Panc1 (cell line): ENCODE results near the gene RALGPS1. TPM values are rescaled to one million over a fixed set of nuclear protein-coding genes. Genes with fewer than 3 reads are reported as not detected.

Source experiments
- ATAC-seq: fragments of 200-7000 bp; cut with Tn5 transposase; 2 replicates; pipeline ENCODE4 v1.9.1; 2020; ENCODE audit warnings: mild to moderate bottlenecking, moderate library complexity
- BruUV-seq: library from RNA; stranded (reverse); fragments of 400-500 nt; replicated peaks from 2 replicates; lab custom pipeline; 2021; lab: Mats Ljungman, UMichigan
- CTCF ChIA-PET: fragments of 300-600 bp; sonication (Branson Sonifier 250); formaldehyde crosslinking; loops from one replicate; lab custom pipeline; 2022; ENCODE audit warnings: antibody characterized with exemption; lab: Charles Lee
- POLR2A ChIA-PET: fragments of 300-600 bp; sonication (Branson Sonifier 250); formaldehyde crosslinking; loops from one replicate; lab custom pipeline; 2022; ENCODE audit warnings: antibody characterized with exemption; lab: Charles Lee
- DNase-seq: peaks from one replicate; pipeline ENCODE4 v3.0.0-alpha.2; 2010; ENCODE audit warnings: low read depth, low spot score
- H3K27ac ChIP-seq: 2 replicates; pipeline ENCODE4 v1.5.1; 2011; ENCODE audit warnings: mild to moderate bottlenecking, low read length, inconsistent platforms
- H3K27me3 ChIP-seq: fragments of 200-500 bp; sonication (Bioruptor generic); 2 replicates; pipeline ENCODE4 v1.6.0; 2014; ENCODE audit warnings: low read length, inconsistent platforms; ENCODE audit not compliant: control insufficient read depth, insufficient read depth
- H3K36me3 ChIP-seq: fragments of 200-500 bp; sonication (Bioruptor generic); 2 replicates; pipeline ENCODE4 v1.5.1; 2014; ENCODE audit warnings: inconsistent platforms, mild to moderate bottlenecking, low read length, moderate library complexity; ENCODE audit not compliant: control insufficient read depth, insufficient read depth
- H3K4me1 ChIP-seq: 2 replicates; pipeline ENCODE4 v1.5.1; 2011; ENCODE audit warnings: inconsistent platforms, mild to moderate bottlenecking, low read length, moderate library complexity; ENCODE audit not compliant: control insufficient read depth, insufficient read depth
- H3K4me3 ChIP-seq, 2 experiments: 2 replicates each; pipeline ENCODE4 v1.5.1; 2011 to 2012; ENCODE audit warnings: low read depth in 2 of 2, low read length in 2 of 2, mild to moderate bottlenecking in 2 of 2, inconsistent platforms in 1 of 2, moderate library complexity in 1 of 2
- H3K9me3 ChIP-seq: fragments of 200-500 bp; sonication (Bioruptor generic); 2 replicates; pipeline ENCODE4 v1.5.1; 2014; ENCODE audit warnings: low read depth, mild to moderate bottlenecking, inconsistent platforms, low read length, moderate library complexity; ENCODE audit not compliant: control insufficient read depth, insufficient read depth
- CTCF ChIP-seq: fragments of 450-650 bp; IDR thresholded peaks from 2 replicates; pipeline ENCODE4 v1.5.1; 2017; ENCODE audit warnings: mild to moderate bottlenecking
- POLR2AphosphoS5 ChIP-seq: IDR thresholded peaks from 2 replicates; pipeline ENCODE4 v1.6.1; 2012; ENCODE audit warnings: mild to moderate bottlenecking, low read depth, low read length, moderate library complexity
- SIN3A ChIP-seq: IDR thresholded peaks from 2 replicates; pipeline ENCODE4 v1.6.1; 2012; ENCODE audit warnings: low read depth, mild to moderate bottlenecking, low read length, moderate library complexity, borderline replicate concordance; ENCODE audit not compliant: insufficient read depth
- TCF7L2 ChIP-seq: IDR thresholded peaks from 2 replicates; pipeline ENCODE4 v1.6.1; 2011; ENCODE audit warnings: mild to moderate bottlenecking, low read depth, low read length, inconsistent platforms
- in situ Hi-C: cut with HindIII; loops from 2 replicates; pipeline ENCODE4 v1.10.0; 2016; ENCODE audit warnings: low sequenced_read_pairs, low pct_unique_long_range_greater_than_20kb
- intact Hi-C: fragments of 100-400 bp; cut with micrococcal nuclease; formaldehyde crosslinking; loops from one replicate; pipeline ENCODE4 v1.10.0; 2022; ENCODE audit not compliant: unreplicated experiment
- total RNA-seq: library from RNA; stranded (reverse); gene quantifications from one replicate; pipeline ENCODE4 v1.2.1, GENCODE V29; 2021; ENCODE audit not compliant: unreplicated experiment
- TF ChIP-seq, protein P1 (sequence below), 2 experiments: IDR thresholded peaks; 2 replicates each; pipeline ENCODE4 v1.6.1; 2011 to 2012; ENCODE audit warnings: low read depth in 2 of 2, control low read depth in 1 of 2, low read length in 1 of 2, mild to moderate bottlenecking in 1 of 2, moderate library complexity in 1 of 2; ENCODE audit not compliant: insufficient read depth in 1 of 2

The RALGPS1 gene
- total RNA-seq, 1 experiment from 2014 or later = 7.2 TPM

GRCh38 chr9:127051881-127052595, 137.5 kb downstream of the RALGPS1 start:
- no peaks in the 10 kb centered on the region for H3K36me3 ChIP-seq
- intact Hi-C loops (no loop called here), in situ Hi-C loops (no loop called here)
- POLR2A ChIA-PET = no interaction called here
- H3K27ac ChIP-seq = no peak overlapping the region
- CTCF ChIA-PET = no interaction called here
- H3K27me3 ChIP-seq = no peaks in the 10 kb centered on the region
- DNase-seq = no peak
- H3K4me3 ChIP-seq = no peak overlapping the region
- TF ChIP-seq SIN3A = no peak
- TF ChIP-seq, protein P1, sequence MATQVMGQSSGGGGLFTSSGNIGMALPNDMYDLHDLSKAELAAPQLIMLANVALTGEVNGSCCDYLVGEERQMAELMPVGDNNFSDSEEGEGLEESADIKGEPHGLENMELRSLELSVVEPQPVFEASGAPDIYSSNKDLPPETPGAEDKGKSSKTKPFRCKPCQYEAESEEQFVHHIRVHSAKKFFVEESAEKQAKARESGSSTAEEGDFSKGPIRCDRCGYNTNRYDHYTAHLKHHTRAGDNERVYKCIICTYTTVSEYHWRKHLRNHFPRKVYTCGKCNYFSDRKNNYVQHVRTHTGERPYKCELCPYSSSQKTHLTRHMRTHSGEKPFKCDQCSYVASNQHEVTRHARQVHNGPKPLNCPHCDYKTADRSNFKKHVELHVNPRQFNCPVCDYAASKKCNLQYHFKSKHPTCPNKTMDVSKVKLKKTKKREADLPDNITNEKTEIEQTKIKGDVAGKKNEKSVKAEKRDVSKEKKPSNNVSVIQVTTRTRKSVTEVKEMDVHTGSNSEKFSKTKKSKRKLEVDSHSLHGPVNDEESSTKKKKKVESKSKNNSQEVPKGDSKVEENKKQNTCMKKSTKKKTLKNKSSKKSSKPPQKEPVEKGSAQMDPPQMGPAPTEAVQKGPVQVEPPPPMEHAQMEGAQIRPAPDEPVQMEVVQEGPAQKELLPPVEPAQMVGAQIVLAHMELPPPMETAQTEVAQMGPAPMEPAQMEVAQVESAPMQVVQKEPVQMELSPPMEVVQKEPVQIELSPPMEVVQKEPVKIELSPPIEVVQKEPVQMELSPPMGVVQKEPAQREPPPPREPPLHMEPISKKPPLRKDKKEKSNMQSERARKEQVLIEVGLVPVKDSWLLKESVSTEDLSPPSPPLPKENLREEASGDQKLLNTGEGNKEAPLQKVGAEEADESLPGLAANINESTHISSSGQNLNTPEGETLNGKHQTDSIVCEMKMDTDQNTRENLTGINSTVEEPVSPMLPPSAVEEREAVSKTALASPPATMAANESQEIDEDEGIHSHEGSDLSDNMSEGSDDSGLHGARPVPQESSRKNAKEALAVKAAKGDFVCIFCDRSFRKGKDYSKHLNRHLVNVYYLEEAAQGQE (IDR thresholded peaks at IDR 0.05; ENCODE audit: insufficient read depth in 1 of 2, low read depth in 2 of 2, low read length in 1 of 2) = no peak
- no peak for TF ChIP-seq CTCF
- no peak for TF ChIP-seq POLR2AphosphoS5
- TF ChIP-seq TCF7L2 = no peak
- H3K9me3 ChIP-seq = no peaks in the 10 kb centered on the region
- peaks cover 7% of the 10 kb centered on the region for H3K4me1 ChIP-seq
- BruUV-seq = no TSS peak
- no peak for ATAC-seq

DNA sequence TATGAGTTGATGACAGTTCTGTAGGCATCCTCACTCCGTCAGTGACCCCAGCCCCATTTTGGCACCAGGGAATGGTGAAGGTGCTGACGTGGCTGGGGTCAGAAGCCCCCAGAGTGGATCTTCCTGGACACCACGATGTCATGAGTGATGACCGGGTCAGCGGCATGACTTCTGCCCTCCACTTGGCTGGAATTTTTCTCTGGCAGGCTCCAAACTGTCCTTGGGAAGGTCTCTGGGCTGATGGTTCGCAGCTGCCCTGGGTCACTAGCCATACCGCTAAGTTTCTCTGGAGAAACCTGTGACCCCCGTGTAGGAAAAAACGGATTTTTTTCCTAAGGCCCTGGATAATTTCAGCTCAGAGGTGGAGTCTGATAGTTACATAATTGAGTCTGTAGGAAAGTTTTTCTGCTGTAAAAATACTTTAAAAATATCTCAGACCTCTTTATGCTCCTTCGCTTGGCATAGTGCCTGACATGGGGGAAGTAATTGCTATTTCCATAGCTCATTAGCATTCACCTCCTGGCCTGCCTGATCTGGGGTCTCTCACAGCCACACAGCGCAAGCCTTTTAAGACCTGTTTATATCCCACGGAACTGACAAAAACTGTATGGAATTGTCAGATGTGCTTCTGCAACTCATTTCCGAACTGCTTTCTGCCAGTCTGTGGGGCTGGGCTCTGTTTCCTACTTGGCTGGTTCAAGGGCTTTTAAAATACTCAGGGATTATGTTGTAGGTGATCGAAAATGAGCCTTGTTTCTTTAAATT, 138.7 kb downstream of the RALGPS1 start:
- ATAC-seq (no peak), DNase-seq (no peak)
- Histone ChIP-seq H3K4me1 (peaks cover 7% of the 10 kb centered on the region), H3K4me3 (no peak overlapping the region), H3K36me3 (no peaks in the 10 kb centered on the region), H3K27ac (no peak overlapping the region), H3K27me3 (no peaks in the 10 kb centered on the region), H3K9me3 (no peaks in the 10 kb centered on the region)
- intact Hi-C loops (no loop called here), in situ Hi-C loops (no loop called here)
- ChIA-PET POLR2A (no interaction called here), CTCF (no interaction called here)
- TF ChIP-seq TCF7L2 (no peak), SIN3A (no peak), CTCF (no peak), POLR2AphosphoS5 (no peak)
- TF ChIP-seq, protein P1 (IDR thresholded peaks at IDR 0.05; ENCODE audit: insufficient read depth in 1 of 2, low read depth in 2 of 2, low read length in 1 of 2) = no peak
- no TSS peak for BruUV-seq
